HG02943 (cell line): Measurements from ENCODE around the gene HDAC9.

ENCODE experiments used
- ATAC-seq: cut with Tn5 transposase; IDR thresholded peaks from one replicate; pipeline ENCODE4 v1.9.1; 2021; ENCODE audit warnings: mild to moderate bottlenecking, low read depth, moderate library complexity; ENCODE audit not compliant: unreplicated experiment

Gene HDAC9

GRCh38 chr7:18808026-18808425 lies 312.5 kb downstream of the HDAC9 start:
- ATAC-seq, result no peak

- no peak for ATAC-seq
These were observed 319.9 kb downstream of the HDAC9 start for GRCh38 chr7:18815261-18815960.

DNA sequence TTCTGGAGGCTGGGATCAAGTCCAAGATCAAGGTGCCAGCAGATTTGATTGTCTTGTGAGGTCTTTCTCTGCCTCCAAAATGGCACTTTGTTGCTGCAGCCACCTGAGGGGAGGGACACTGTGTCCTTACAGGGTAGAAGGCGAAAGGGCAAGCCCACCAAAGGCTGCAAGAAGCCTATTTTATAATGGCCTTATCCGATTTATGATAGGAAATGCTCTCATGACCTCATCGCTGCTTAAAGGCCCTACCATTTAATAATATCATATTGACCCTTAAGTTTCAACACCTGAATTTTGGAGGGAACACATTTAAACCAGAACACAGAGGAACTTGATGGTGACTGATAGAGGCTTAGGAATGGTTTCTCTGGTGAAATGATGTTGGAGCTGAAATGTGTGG lies 325.4 kb downstream of the HDAC9 start:
- ATAC-seq, result no peak

DNA sequence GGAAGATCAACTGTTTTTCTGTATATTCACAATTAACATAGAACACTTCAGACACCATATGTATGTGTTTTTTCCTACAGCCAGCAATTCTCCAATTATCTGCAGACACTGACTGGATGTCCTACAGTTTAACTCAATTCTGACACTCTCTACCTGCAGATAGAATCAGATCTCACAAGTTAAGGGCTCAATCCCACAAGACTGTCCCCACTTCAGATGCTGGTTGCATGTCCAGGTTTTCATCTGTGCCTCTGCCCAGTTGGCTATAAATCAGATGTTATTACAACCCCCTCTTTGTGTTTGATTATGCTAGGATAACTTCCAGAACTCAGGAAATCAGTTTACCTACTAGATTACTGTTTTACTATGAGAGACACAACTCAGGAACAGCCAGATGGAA lies 326.0 kb downstream of the HDAC9 start:
- ATAC-seq, result no peak

DNA sequence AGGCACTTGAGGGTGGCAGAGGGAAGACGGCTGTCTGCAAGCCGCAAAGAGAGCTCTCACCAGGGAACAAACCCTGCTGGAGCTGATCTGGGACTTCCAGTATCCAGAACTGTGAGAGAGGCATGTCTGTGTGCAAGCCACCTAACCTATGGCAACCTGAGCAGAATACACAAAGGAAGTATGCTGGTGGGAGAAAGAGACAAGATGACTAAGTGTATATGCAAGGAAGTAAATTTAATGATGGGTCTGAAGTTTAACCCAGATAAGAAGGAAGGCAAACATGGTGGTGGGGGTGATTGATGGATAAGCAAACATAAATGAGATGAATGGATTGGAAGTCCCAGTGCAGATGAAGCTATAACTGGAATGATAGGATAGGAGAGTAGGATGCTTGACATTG lies 328.6 kb downstream of the HDAC9 start:
- ATAC-seq, result no peak

GRCh38 chr7:18828260-18828993 lies 332.9 kb downstream of the HDAC9 start:
- ATAC-seq, result no peak

- no peak for ATAC-seq
These were observed 333.7 kb downstream of the HDAC9 start for GRCh38 chr7:18828994-18829857.

- ATAC-seq, result no peak
These were observed 334.3 kb downstream of the HDAC9 start for GRCh38 chr7:18829858-18830285.

- ATAC-seq, result no peak
These were observed 335.9 kb downstream of the HDAC9 start for GRCh38 chr7:18831419-18831818.

- ATAC-seq, result no peak
These were observed 336.4 kb downstream of the HDAC9 start for GRCh38 chr7:18831943-18832342.

DNA sequence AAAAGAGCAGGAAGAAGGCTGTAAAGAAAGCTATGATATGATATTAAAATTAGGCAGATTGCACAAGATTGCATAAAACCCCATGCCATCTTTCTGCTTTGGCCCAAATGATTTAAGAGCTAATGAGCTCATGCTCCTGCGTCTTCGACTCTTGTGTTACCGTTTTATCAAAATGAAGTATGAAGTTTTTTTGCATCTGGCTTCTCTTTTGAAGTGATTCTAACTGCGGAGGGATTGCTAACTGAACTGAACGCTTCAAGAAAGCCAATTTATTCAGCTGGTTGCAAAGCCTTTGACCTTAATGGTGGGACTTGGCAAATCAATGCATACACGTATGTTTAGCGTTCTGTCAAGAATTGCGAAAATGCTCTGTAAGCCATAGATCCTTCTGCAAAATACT lies 339.0 kb downstream of the HDAC9 start:
- ATAC-seq, result no peak

DNA sequence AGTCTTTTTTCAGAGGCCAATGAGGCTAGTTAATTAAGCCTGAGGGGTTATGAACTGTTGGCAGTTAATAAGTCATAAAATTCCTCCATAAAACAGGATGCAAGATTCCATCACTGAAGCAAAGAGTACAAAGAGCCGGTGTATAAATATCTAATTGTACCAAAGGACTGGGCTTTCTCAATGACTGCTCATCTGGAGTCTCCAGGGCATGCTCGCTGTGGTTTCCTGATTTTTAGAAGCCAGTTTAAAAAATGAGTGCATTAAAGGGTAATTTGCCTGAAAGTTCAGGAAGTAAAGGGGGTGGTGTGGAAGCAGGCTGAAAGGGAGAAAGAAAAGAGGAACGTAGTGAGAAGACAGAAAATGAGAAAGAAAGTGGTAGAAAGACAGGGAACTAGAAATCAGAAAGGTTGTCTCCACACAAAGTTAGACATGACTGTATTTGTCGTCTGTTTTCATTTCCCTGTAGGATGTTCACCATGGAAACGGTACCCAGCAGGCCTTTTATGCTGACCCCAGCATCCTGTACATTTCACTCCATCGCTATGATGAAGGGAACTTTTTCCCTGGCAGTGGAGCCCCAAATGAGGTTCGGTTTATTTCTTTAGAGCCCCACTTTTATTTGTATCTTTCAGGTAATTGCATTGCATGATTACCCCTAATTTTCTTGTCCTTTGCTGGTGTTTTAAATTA lies 339.6 kb downstream of the HDAC9 start:
- no peak for ATAC-seq

- no peak for ATAC-seq
These were observed 348.4 kb downstream of the HDAC9 start for GRCh38 chr7:18843979-18844378.

- ATAC-seq, result no peak
These were observed 349.2 kb downstream of the HDAC9 start for GRCh38 chr7:18844735-18845134.

DNA sequence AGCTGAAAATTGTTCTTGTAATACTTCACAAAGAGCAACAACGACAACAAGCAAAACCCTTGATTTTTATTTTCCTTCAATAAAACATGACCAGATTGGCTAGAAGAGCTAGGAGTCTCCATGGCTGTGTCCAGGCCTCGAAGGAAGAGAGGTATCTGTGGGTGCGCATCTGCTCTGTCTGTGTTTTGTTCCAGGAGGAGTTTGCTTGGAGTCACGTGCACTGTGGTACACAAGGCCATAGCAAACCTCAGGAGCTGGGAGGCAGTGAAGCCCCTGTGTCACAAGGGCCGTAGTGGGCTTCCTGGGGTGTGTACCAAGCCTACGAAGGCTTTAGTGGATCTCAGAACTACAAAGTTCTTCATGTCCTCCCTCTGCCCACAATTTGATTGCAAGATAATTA lies 350.2 kb downstream of the HDAC9 start:
- no peak for ATAC-seq

DNA sequence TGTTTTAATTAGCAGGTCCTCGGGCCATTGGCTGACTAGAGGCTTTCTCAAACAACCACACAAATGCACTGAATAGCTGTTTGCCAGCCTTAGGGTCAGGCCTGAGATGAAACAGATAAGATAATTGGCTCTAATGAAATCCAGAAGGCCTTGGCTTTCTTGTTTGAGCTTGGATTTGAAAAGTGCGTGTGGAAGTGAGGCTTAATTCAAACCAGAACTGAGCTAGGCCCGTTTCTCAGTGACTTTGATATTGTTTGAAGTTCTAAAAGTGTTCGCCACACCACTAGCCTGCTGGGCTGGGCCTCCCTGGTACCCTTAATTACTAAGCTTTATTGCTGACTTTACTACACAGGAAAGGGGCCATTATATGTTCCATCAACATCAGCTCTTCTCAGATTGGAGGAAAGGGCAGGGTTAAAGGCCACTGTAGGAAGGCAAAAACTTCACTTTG lies 351.2 kb downstream of the HDAC9 start:
- ATAC-seq, result no peak

DNA sequence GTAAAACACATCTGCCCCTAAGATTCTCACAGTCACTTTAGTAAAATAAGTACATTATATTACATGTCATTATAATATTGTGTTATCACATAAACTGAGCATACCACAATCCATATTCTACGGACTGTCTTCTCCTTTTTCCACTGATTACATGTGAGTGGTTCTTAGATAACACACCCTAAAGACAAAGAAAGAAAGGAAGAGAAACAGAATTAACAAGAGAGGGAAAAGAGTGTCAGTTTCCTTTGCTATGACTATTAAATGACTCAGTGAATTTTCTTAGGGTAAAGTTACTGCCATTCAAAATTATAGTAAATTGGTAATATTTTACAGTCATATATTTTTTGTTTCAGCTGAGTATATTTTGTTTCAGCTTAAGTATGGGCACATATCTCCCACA lies 353.6 kb downstream of the HDAC9 start:
- ATAC-seq, result no peak

DNA sequence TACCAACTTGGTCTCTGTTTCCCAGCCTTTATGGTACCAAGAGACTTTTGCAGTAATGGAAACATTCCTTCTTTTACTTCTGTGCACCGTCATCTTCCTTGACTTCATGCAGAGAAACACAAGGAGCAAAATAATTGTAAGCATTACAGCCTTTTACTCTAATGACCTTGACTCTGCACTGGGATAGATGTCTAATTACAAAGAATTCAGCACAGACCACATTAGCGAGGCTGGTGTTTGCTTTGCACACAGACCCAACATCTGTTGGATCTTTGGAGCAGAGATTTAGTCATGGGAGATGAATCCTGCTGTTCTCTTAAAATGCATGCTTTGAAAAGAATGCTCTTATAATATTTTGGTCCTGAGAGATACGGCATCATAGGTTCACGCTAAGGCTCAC lies 360.2 kb downstream of the HDAC9 start:
- ATAC-seq, result no peak

DNA sequence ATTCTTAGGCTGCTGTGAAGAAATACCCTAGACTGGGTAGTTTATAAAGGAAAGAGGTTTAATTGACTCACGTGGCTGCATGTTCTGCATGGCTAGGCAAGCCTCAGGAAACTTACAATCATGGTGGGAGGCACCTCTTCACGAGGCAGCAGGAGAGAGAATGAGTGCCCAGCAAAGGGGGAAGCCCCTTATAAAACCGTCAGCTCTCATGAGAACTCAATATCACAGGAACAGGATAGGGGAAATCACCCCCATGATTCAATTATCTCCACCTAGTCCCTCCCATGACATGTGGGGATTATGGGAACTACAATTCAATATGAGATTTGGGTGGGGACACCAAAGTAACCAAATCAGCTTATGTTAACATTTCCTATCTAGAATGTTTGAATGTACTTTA lies 362.7 kb downstream of the HDAC9 start:
- no peak for ATAC-seq

DNA sequence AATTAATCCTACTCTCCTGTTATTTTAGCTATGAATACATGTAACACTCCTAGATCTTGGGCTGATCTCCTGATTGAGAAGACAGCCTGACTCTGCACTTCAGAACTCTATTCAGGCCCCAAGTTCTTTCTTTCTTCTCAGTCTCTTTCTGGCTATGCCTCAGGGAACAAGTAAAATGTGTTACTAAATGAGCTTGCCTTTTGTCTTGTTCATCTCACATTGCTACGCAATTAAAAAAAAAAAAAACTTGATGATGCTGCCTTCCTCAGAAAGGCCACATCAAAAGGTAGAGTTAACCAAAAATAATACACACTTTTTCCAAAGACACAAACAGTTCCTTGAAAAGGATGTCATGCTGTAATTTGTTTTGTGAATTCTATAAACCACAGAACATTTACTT lies 363.8 kb downstream of the HDAC9 start:
- ATAC-seq, result no peak

DNA sequence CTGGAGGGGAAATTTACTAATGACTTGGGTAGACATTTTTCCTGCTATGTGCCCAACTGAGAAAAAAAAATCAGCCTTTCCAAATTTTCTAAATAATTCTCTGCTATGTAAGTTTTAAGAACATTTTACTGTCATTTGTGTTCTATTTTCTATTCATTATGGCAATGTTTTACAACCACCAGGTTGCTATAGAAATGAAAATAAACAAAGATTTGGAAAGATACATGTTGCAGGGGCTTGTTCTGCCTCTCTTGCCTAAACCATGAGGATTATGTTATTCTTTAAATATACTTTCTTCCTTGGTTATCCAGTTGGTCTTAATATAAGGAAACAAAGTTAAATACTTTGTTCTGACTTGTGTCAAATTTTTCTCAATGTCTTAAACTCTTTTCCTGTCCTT lies 364.7 kb downstream of the HDAC9 start:
- ATAC-seq, result no peak
